CD4-positive, alpha-beta T cell (primary cell): Measurements from ENCODE around the gene PLCL2. TPM values are rescaled to one million over a fixed set of nuclear protein-coding genes. Genes with fewer than 3 reads are reported as not detected.
A peak's percentile ranks its signal among the peaks of the same experiment; 100 is the strongest.

ENCODE experiments used
- ATAC-seq: fragments of 200-7000 bp; cut with Tn5 transposase; one replicate; pipeline ENCODE4 v1.10.0; 2022; ENCODE audit warnings: mild to moderate bottlenecking; ENCODE audit not compliant: poor library complexity
- CTCF ChIA-PET: fragments of 350-600 bp; sonication (Branson Sonifier 250); formaldehyde crosslinking; loops from one replicate; lab custom pipeline; 2021; ENCODE audit warnings: antibody characterized with exemption, inconsistent platforms; lab: Charles Lee
- POLR2A ChIA-PET: fragments of 350-600 bp; sonication (Branson Sonifier 250); formaldehyde crosslinking; loops from one replicate; lab custom pipeline; 2021; ENCODE audit warnings: antibody characterized with exemption, inconsistent platforms; lab: Charles Lee
- DNase-seq, 14 experiments: peaks; one replicate each; pipeline ENCODE4 v3.0.0-alpha.2; 2013 to 2020; ENCODE audit warnings: mixed read lengths in 2 of 14
- H3K27ac ChIP-seq, 2 donors: one replicate each; pipeline versions ENCODE4 v1.5.1 to v1.7.0; 2013; ENCODE audit warnings: low read length in 2 of 2, low read depth in 1 of 2, mild to moderate bottlenecking in 1 of 2
- H3K27me3 ChIP-seq, 2 experiments: 1 replicate in 1 of 2; 2 replicates in 1 of 2; pipeline versions ENCODE4 v1.6.1 to v1.7.0; 2013; ENCODE audit warnings: low read length in 2 of 2, control low read depth in 1 of 2, mild to moderate bottlenecking in 1 of 2, moderate library complexity in 1 of 2; ENCODE audit not compliant: insufficient read depth in 2 of 2, control insufficient read depth in 1 of 2
- H3K36me3 ChIP-seq: one replicate; pipeline ENCODE4 v1.6.1; 2013; ENCODE audit warnings: low read length, control low read depth; ENCODE audit not compliant: insufficient read depth
- H3K4me1 ChIP-seq: one replicate; pipeline ENCODE4 v1.6.1; 2013; ENCODE audit warnings: low read length, control low read depth; ENCODE audit not compliant: insufficient read depth
- H3K4me3 ChIP-seq: one replicate; pipeline ENCODE4 v1.5.1; 2013; ENCODE audit warnings: mild to moderate bottlenecking, low read length, moderate library complexity
- H3K9me3 ChIP-seq, 2 experiments: 1 replicate in 1 of 2; 2 replicates in 1 of 2; pipeline versions ENCODE4 v1.6.1 to v1.7.0; 2013; ENCODE audit warnings: low read length in 2 of 2, mild to moderate bottlenecking in 2 of 2, control low read depth in 1 of 2, moderate library complexity in 1 of 2; ENCODE audit not compliant: control insufficient read depth in 1 of 2, insufficient read depth in 1 of 2
- H3K27ac Mint-ChIP-seq: one replicate; pipeline ENCODE4 v1.8.0; 2020; ENCODE audit warnings: mixed read lengths
- H3K27me3 Mint-ChIP-seq: one replicate; pipeline ENCODE4 v1.8.0; 2021; ENCODE audit warnings: mixed read lengths
- H3K36me3 Mint-ChIP-seq: one replicate; pipeline ENCODE4 v1.8.0; 2021; ENCODE audit warnings: low read depth, mixed read lengths
- H3K4me1 Mint-ChIP-seq: one replicate; pipeline ENCODE4 v1.8.0; 2021; ENCODE audit warnings: low read depth, mixed read lengths
- H3K4me3 Mint-ChIP-seq: one replicate; pipeline ENCODE4 v1.8.0; 2020; ENCODE audit warnings: mild to moderate bottlenecking, mixed read lengths
- H3K9me3 Mint-ChIP-seq: one replicate; pipeline ENCODE4 v1.8.0; 2020; ENCODE audit warnings: mixed read lengths
- intact Hi-C, 2 experiments: fragments of 100-400 bp; cut with DNase I in 1 of 2; cut with micrococcal nuclease in 1 of 2; formaldehyde crosslinking; loops; one replicate each; pipeline versions ENCODE4 v1.15.1 to v1.9.0; 2023 to 2025; cut with DNase I, micrococcal nuclease
- total RNA-seq, 174 experiments: library from RNA in 2 of 174; stranded (reverse) in 2 of 174; gene quantifications; one replicate each; pipeline ENCODE4 v1.2.3 and lab custom pipeline; 2021 to 2026
- TF ChIP-seq, protein P1 (sequence below): fragments of 200-600 bp; IDR thresholded peaks from one replicate; pipeline ENCODE4 v1.8.0; 2022; ENCODE audit warnings: antibody characterized with exemption, mild to moderate bottlenecking

The PLCL2 gene
- total RNA-seq, 2 experiments from 2014 or later: 35.1 to 36.3 TPM

DNA sequence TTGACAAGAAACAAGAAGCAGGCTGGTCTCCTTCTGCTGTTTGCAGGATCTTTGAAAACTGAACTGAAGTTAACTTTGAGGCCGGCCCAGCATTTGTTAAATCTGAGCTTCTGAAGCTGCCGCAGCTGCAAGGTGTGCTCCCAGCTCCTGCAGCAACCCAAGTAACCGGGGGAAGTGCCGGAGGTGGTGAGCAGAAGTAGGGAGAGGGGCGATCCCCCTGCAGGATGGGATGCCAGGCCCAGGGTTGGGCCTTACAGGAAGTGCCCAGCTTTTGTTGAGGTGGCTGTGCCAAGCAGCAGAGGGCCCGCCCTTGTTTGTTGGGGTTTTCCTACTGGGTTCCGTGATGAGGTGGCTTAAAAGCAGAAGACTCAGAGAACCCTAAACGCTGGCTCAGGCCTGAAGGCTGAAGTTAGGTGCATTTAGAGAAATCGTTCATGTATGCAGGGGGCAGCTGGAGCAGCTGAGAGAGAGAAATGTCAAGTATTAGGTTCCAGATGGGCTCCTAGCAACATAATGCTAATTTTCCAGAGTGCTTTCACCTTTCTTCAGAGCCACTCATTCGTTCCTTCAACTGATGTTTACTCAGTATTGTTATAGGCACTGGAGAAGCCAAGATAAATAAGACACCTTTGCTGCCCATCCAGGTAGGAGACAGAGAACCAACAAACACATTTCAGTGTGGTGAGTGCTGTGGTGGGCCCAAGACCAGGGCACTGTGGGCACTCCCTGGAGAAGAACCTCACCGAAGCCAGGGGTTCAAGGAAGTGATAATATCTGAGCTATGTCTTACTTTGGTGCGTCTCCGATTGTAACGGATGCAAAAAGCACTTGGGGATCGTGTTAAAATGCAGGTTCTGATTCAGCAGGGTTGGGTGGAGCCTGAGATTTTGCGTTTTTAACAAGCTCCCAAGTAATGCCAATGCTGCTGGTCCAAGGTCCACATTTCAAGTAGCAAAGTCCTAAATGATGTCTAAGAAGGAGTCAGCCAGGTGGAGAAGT lies 42.2 kb upstream of the PLCL2 start:
- H3K27ac Mint-ChIP-seq: peak overlapping the region; percentile 97
- H3K27me3 Mint-ChIP-seq: no peaks in the 10 kb centered on the region
- Histone ChIP-seq H3K27me3 (no peaks in the 10 kb centered on the region), H3K36me3 (no peaks in the 10 kb centered on the region), H3K27ac (peak overlapping the region; percentile 68 to 92), H3K4me3 (peak overlapping the region; percentile 50), H3K4me1 (peaks cover 61% of the 10 kb centered on the region), H3K9me3 (no peaks in the 10 kb centered on the region)
- intact Hi-C loops: loop anchor here in 1 of 2 experiments (1.0 to 10.0 kb wide), 2 partner anchors 42 to 578 kb away; partner anchors contain the start of genes DPH3, OXNAD1 and PLCL2
- peaks cover 89% of the 10 kb centered on the region for H3K4me1 Mint-ChIP-seq
- TF ChIP-seq, protein P1, sequence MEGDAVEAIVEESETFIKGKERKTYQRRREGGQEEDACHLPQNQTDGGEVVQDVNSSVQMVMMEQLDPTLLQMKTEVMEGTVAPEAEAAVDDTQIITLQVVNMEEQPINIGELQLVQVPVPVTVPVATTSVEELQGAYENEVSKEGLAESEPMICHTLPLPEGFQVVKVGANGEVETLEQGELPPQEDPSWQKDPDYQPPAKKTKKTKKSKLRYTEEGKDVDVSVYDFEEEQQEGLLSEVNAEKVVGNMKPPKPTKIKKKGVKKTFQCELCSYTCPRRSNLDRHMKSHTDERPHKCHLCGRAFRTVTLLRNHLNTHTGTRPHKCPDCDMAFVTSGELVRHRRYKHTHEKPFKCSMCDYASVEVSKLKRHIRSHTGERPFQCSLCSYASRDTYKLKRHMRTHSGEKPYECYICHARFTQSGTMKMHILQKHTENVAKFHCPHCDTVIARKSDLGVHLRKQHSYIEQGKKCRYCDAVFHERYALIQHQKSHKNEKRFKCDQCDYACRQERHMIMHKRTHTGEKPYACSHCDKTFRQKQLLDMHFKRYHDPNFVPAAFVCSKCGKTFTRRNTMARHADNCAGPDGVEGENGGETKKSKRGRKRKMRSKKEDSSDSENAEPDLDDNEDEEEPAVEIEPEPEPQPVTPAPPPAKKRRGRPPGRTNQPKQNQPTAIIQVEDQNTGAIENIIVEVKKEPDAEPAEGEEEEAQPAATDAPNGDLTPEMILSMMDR: no peak
- POLR2A ChIA-PET: interaction anchor here (0.5 to 4.4 kb wide), 30 partner anchors 8 to 556 kb away, joined by 3 to 137 read pairs (median 4); partner anchors contain the start of gene PLCL2
- CTCF ChIA-PET: interaction anchor here (0.8 to 2.0 kb wide), 3 partner anchors 29 to 54 kb away, joined by 3 to 15 read pairs (median 3); partner anchors contain the start of gene PLCL2
- DNase-seq (peak; percentile 56 to 92 (median 71)), ATAC-seq (peak; percentile 87)
- peak overlapping the region; percentile 88 for H3K4me3 Mint-ChIP-seq
- no peaks in the 10 kb centered on the region for H3K36me3 Mint-ChIP-seq
- H3K9me3 Mint-ChIP-seq: no peaks in the 10 kb centered on the region

DNA sequence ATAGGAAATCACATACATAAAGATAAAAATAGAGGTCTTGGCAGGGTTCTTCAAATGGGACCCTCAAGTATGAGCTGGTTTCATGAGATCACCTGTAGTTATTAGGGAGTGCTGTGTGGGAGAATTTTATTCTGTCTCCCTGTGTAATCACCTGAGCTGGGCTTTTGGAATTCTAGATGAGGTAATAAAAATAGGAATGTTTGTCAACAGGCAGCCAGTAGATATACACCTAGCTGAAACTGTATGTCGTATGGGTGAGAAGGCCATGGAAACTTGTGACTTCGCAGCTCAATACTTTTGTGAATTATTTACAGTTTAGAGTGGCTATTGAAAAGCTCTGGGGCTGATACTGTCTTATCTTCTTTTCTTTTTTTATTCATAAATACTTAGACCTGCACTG lies 40.5 kb upstream of the PLCL2 start:
- H3K4me3 ChIP-seq: no peak overlapping the region
- no peaks in the 10 kb centered on the region for H3K9me3 ChIP-seq
- Mint-ChIP-seq H3K27me3 (no peaks in the 10 kb centered on the region), H3K27ac (peak overlapping the region; percentile 97), H3K9me3 (no peaks in the 10 kb centered on the region), H3K4me1 (peaks cover 82% of the 10 kb centered on the region), H3K4me3 (no peak overlapping the region), H3K36me3 (no peaks in the 10 kb centered on the region)
- ChIA-PET POLR2A (interaction anchor here (1.4 to 4.4 kb wide), 2 partner anchors 15 to 43 kb away, joined by 6 to 137 read pairs; partner anchors contain the start of gene PLCL2), CTCF (no interaction called here)
- ATAC-seq: no peak
- H3K36me3 ChIP-seq: no peaks in the 10 kb centered on the region
- no peak for DNase-seq
- intact Hi-C loops: loop anchor here in 1 of 2 experiments (10.0 kb wide), 1 partner anchor 579 kb away; the partner anchor contains the start of genes DPH3 and OXNAD1
- H3K27me3 ChIP-seq: no peaks in the 10 kb centered on the region
- peaks cover 68% of the 10 kb centered on the region for H3K4me1 ChIP-seq
- TF ChIP-seq, protein P1: no peak
- H3K27ac ChIP-seq: peak overlapping the region; percentile 68 to 92

DNA sequence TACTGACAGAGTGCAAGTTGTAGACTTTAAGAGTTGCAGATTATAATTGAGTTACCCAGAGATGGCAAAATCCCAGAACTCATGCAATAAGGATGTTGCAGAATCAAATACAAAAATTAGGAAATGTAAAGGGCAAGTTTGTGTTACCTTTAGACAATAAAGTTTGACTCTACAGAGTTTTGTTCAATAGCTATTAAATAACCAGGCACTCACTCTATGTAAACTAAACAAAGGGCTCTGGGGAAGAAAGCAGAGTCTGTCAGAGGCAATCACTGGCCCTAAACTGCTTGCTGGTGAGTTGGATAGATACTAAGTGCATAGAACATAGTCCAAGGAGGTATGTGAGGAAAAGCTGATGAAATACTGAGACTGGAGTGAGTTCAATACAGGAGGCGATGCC lies 40.0 kb upstream of the PLCL2 start:
- Histone ChIP-seq H3K4me3 (no peak overlapping the region), H3K36me3 (no peaks in the 10 kb centered on the region), H3K27me3 (no peaks in the 10 kb centered on the region), H3K4me1 (peaks cover 74% of the 10 kb centered on the region), H3K9me3 (no peaks in the 10 kb centered on the region), H3K27ac (peak overlapping the region in 1 of 2 donors; percentile 92)
- ATAC-seq: no peak
- ChIA-PET CTCF (no interaction called here), POLR2A (interaction anchor here (1.4 kb wide), 1 partner anchor 16 kb away, joined by 6 read pairs; no protein-coding TSS in a partner anchor)
- no peaks in the 10 kb centered on the region for H3K27me3 Mint-ChIP-seq
- H3K36me3 Mint-ChIP-seq: no peaks in the 10 kb centered on the region
- H3K27ac Mint-ChIP-seq: peak overlapping the region; percentile 97
- TF ChIP-seq, protein P1: no peak
- no peaks in the 10 kb centered on the region for H3K9me3 Mint-ChIP-seq
- intact Hi-C loops: loop anchor here in 1 of 2 experiments (10.0 kb wide), 1 partner anchor 580 kb away; the partner anchor contains the start of genes DPH3 and OXNAD1
- H3K4me3 Mint-ChIP-seq: no peak overlapping the region
- H3K4me1 Mint-ChIP-seq: peaks cover 83% of the 10 kb centered on the region
- no peak for DNase-seq
